Measurements from ENCODE around the gene TROAP. TPM values are rescaled to one million over a fixed set of nuclear protein-coding genes. Genes with fewer than 3 reads are reported as not detected.
A peak's percentile ranks its signal among the peaks of the same experiment; 100 is the strongest.

The TROAP gene
- total RNA-seq, 2 donors from 2014 or later, result 11.8 to 51.8 TPM

- DNase-seq, result no peak
- Histone ChIP-seq H3K36me3 (no peaks in the 10 kb centered on the region), H3K27ac (no peak overlapping the region), H3K9ac (ENCODE audit: low read depth in 2 of 2, low read length in 2 of 2) (no peak overlapping the region), H3K4me1 (no peaks in the 10 kb centered on the region), H3K4me3 (no peak overlapping the region), H3K27me3 (no peaks in the 10 kb centered on the region), H3K9me3 (no peaks in the 10 kb centered on the region)
- TF ChIP-seq, protein P1, sequence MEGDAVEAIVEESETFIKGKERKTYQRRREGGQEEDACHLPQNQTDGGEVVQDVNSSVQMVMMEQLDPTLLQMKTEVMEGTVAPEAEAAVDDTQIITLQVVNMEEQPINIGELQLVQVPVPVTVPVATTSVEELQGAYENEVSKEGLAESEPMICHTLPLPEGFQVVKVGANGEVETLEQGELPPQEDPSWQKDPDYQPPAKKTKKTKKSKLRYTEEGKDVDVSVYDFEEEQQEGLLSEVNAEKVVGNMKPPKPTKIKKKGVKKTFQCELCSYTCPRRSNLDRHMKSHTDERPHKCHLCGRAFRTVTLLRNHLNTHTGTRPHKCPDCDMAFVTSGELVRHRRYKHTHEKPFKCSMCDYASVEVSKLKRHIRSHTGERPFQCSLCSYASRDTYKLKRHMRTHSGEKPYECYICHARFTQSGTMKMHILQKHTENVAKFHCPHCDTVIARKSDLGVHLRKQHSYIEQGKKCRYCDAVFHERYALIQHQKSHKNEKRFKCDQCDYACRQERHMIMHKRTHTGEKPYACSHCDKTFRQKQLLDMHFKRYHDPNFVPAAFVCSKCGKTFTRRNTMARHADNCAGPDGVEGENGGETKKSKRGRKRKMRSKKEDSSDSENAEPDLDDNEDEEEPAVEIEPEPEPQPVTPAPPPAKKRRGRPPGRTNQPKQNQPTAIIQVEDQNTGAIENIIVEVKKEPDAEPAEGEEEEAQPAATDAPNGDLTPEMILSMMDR (IDR thresholded peaks at IDR 0.05), result no peak
- intact Hi-C loops (cut with DNase I), result no loop called here
These were observed 38.4 kb upstream of the TROAP start for GRCh38 chr12:49284672-49285071.

DNA sequence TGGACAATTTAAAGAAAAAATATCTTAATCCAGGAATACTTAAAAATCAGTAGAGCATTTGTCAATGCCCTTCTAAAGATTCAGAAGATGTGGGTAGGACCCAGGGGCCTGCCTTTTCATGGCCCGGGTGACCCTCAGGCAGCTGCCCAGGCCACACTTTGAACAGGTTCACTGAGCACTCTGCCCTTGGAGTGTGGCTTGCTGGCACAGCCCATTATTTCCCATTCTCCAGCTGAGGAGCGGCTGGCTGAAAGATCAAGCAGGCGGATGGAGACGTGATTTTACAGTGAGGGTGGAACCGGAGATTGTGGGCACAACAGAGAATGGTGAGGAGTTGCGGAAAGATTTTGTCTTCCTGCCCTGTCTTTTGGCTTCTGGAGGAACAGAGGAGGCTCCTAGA, 35.2 kb upstream of the TROAP start:
- Histone ChIP-seq H3K36me3 (no peaks in the 10 kb centered on the region), H3K27me3 (no peaks in the 10 kb centered on the region), H3K4me1 (no peaks in the 10 kb centered on the region), H3K27ac (no peak overlapping the region), H3K9ac (ENCODE audit: low read depth in 2 of 2, low read length in 2 of 2) (no peak overlapping the region), H3K9me3 (no peaks in the 10 kb centered on the region), H3K4me3 (no peak overlapping the region)
- no peak for DNase-seq
- intact Hi-C loops (cut with DNase I), result loop anchor here (2.0 kb wide), 1 partner anchor 51 kb away; no protein-coding TSS in a partner anchor
- TF ChIP-seq, protein P1 (IDR thresholded peaks at IDR 0.05), result no peak

GRCh38 chr12:49288412-49288853, 34.6 kb upstream of the TROAP start:
- no peaks in the 10 kb centered on the region for H3K4me1 ChIP-seq
- H3K27me3 ChIP-seq, result no peaks in the 10 kb centered on the region
- H3K9me3 ChIP-seq, result no peaks in the 10 kb centered on the region
- TF ChIP-seq, protein P1 (IDR thresholded peaks at IDR 0.05), result peak; percentile 80
- H3K4me3 ChIP-seq, result no peak overlapping the region
- intact Hi-C loops (cut with DNase I), result loop anchor here (2.0 kb wide), 1 partner anchor 50 kb away; no protein-coding TSS in a partner anchor
- H3K27ac ChIP-seq, result no peak overlapping the region
- H3K9ac ChIP-seq (ENCODE audit: low read depth in 2 of 2, low read length in 2 of 2), result no peak overlapping the region
- peak; percentile 67 for DNase-seq
- no peaks in the 10 kb centered on the region for H3K36me3 ChIP-seq

- Histone ChIP-seq H3K9me3 (no peaks in the 10 kb centered on the region), H3K27ac (no peak overlapping the region), H3K36me3 (no peaks in the 10 kb centered on the region), H3K4me3 (no peak overlapping the region), H3K4me1 (no peaks in the 10 kb centered on the region), H3K27me3 (no peaks in the 10 kb centered on the region), H3K9ac (ENCODE audit: low read depth in 2 of 2, low read length in 2 of 2) (no peak overlapping the region)
- intact Hi-C loops (cut with DNase I), result loop anchor here (2.0 kb wide), 1 partner anchor 50 kb away; no protein-coding TSS in a partner anchor
- TF ChIP-seq, protein P1 (IDR thresholded peaks at IDR 0.05), result no peak
- no peak for DNase-seq
These were observed 34.0 kb upstream of the TROAP start for GRCh38 chr12:49288922-49289555.

GRCh38 chr12:49292729-49293055, 30.4 kb upstream of the TROAP start:
- H3K27me3 ChIP-seq, result peaks cover 34% of the 10 kb centered on the region
- intact Hi-C loops (cut with DNase I), result no loop called here
- no peak overlapping the region for H3K27ac ChIP-seq
- H3K9ac ChIP-seq (ENCODE audit: low read depth in 2 of 2, low read length in 2 of 2), result no peak overlapping the region
- H3K4me3 ChIP-seq, result no peak overlapping the region
- H3K4me1 ChIP-seq, result peaks cover 9% of the 10 kb centered on the region
- no peaks in the 10 kb centered on the region for H3K9me3 ChIP-seq
- no peak for DNase-seq
- H3K36me3 ChIP-seq, result no peaks in the 10 kb centered on the region
- TF ChIP-seq, protein P1 (IDR thresholded peaks at IDR 0.05), result no peak
